ENCODE measurements around the gene ENPP6.
A peak's percentile ranks its signal among the peaks of the same experiment; 100 is the strongest.

The ENPP6 gene

DNA sequence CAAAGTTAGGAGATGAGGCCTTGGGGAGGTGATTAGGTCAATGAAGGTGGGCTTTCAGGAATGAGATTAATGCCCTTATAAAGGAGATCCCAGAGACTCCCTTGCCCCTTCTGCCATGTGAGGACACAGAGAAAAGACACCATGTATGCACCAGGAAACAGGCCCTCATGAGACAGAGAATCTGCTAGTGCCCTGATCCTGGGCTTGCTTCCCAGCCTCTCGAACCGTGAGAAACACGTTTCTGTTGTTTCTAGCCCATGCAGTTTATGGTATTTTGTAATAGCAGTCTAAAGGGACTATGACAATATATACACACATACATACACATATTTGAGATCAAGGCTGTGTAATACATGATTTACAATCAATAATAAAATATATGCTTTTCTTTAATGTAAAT lies 41.4 kb upstream of the ENPP6 start:
- H3K4me3 ChIP-seq = no peak overlapping the region
- TF ChIP-seq EZH2 (IDR thresholded peaks at IDR 0.05) (no peak), FOXP2 (optimal IDR thresholded peaks at IDR 0.05; ENCODE audit: control extremely low read depth, extremely low read length, insufficient read depth) (no peak), POLR2AphosphoS5 (IDR thresholded peaks at IDR 0.05; ENCODE audit: borderline replicate concordance, low read depth, low read length) (no peak)
- no peaks in the 10 kb centered on the region for H3K36me3 ChIP-seq (ENCODE audit: insufficient read depth, low read length)
- DNase-seq (ENCODE audit: low read depth, low spot score) = no peak
- H3K9me3 ChIP-seq (ENCODE audit: low read depth, low read length) = no peaks in the 10 kb centered on the region
- H3K27ac ChIP-seq = no peak overlapping the region
- no peak overlapping the region for H3K9ac ChIP-seq (ENCODE audit: insufficient read length)

- no peaks in the 10 kb centered on the region for H3K36me3 ChIP-seq (ENCODE audit: insufficient read depth, low read length)
- H3K9ac ChIP-seq (ENCODE audit: insufficient read length) = no peak overlapping the region
- H3K4me3 ChIP-seq = no peak overlapping the region
- TF ChIP-seq FOXP2 (optimal IDR thresholded peaks at IDR 0.05; ENCODE audit: control extremely low read depth, extremely low read length, insufficient read depth) = no peak
- no peak for TF ChIP-seq EZH2 (IDR thresholded peaks at IDR 0.05)
- no peak for TF ChIP-seq POLR2AphosphoS5 (IDR thresholded peaks at IDR 0.05; ENCODE audit: borderline replicate concordance, low read depth, low read length)
- DNase-seq (ENCODE audit: low read depth, low spot score) = no peak
- no peak overlapping the region for H3K27ac ChIP-seq
- no peaks in the 10 kb centered on the region for H3K9me3 ChIP-seq (ENCODE audit: low read depth, low read length)
These were observed 38.4 kb upstream of the ENPP6 start for GRCh38 chr4:184255871-184256642.

DNA sequence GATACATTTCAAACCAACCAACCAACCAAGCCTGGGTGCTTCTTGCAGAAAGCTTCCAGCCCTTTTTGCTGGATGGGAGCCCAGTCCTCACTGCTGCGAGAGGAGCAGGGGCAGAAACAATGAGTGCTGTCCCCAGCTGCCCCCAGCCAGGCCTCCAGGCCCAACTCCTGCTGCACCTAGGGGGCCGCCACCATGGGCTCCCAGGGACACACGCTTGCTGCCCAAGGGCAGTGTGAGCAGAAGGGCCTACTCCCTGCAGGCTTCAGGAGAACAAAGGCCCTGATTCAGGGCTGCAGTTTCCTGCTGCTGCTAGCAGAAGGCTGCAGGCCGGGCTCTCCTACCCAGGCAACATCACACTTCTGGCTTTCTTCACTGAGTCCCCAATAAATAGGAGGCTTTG lies 37.7 kb upstream of the ENPP6 start:
- no peak for TF ChIP-seq POLR2AphosphoS5 (IDR thresholded peaks at IDR 0.05; ENCODE audit: borderline replicate concordance, low read depth, low read length)
- TF ChIP-seq FOXP2 (optimal IDR thresholded peaks at IDR 0.05; ENCODE audit: control extremely low read depth, extremely low read length, insufficient read depth) = no peak
- no peak for TF ChIP-seq EZH2 (IDR thresholded peaks at IDR 0.05)
- no peak overlapping the region for H3K27ac ChIP-seq
- H3K36me3 ChIP-seq (ENCODE audit: insufficient read depth, low read length) = no peaks in the 10 kb centered on the region
- no peak overlapping the region for H3K4me3 ChIP-seq
- no peak for DNase-seq (ENCODE audit: low read depth, low spot score)
- no peaks in the 10 kb centered on the region for H3K9me3 ChIP-seq (ENCODE audit: low read depth, low read length)
- H3K9ac ChIP-seq (ENCODE audit: insufficient read length) = no peak overlapping the region

- H3K27ac ChIP-seq = no peak overlapping the region
- no peak for TF ChIP-seq FOXP2 (optimal IDR thresholded peaks at IDR 0.05; ENCODE audit: control extremely low read depth, extremely low read length, insufficient read depth)
- TF ChIP-seq EZH2 (IDR thresholded peaks at IDR 0.05) = no peak
- no peak for TF ChIP-seq POLR2AphosphoS5 (IDR thresholded peaks at IDR 0.05; ENCODE audit: borderline replicate concordance, low read depth, low read length)
- no peak overlapping the region for H3K4me3 ChIP-seq
- H3K36me3 ChIP-seq (ENCODE audit: insufficient read depth, low read length) = no peaks in the 10 kb centered on the region
- H3K9ac ChIP-seq (ENCODE audit: insufficient read length) = no peak overlapping the region
- DNase-seq (ENCODE audit: low read depth, low spot score) = no peak
- H3K9me3 ChIP-seq (ENCODE audit: low read depth, low read length) = no peaks in the 10 kb centered on the region
These were observed 35.4 kb upstream of the ENPP6 start for GRCh38 chr4:184253072-184253420.

DNA sequence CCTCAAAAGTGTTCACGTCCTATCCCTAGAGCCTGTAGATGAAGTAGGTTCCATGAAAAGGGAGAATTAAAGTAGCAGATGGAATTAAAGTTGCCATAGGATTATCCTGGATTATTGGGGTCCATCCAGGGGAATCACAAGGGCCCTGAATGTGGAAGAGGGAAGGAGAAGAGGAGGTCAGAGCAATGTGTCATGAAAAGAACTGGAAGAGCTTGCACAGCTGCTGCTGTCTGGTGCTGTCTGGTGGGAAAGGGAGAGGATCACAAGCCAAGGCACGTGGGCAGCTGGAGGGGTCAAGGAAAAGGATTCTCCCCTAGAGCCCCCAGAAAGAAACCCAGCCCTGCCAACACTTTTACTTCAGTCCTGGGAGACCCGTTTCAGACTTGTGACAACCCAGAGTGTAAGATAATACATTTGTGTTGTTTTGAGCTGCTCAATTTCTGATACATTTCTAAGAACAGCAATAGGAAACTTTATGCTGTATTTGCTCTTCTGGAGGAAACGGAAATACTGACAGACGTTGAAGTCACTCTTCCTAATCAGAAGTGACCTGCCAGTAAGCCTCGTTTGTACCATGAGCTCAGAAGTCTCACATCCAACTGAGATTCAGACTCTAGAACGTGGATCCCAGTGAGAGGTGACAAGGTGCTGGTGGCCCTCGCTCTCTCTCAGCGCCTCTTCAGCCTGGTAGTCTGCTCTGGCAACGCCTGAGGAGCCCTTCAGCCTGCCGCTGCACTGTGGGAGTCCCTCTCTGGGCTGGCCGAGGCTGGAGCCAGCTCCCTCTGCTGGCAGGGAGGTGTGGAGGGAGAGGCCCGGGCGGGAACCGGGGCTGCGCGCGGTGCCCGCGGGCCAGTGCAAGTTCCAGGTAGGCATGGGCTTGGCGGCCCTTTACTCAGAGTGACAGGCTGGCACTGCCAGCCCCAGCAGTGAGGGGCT lies 34.7 kb upstream of the ENPP6 start:
- TF ChIP-seq FOXP2 (optimal IDR thresholded peaks at IDR 0.05; ENCODE audit: control extremely low read depth, extremely low read length, insufficient read depth) = no peak
- DNase-seq (ENCODE audit: low read depth, low spot score) = no peak

GRCh38 chr4:184251670-184251980 lies 34.0 kb upstream of the ENPP6 start:
- Histone ChIP-seq H3K27ac (no peak overlapping the region), H3K9ac (ENCODE audit: insufficient read length) (no peak overlapping the region), H3K9me3 (ENCODE audit: low read depth, low read length) (no peaks in the 10 kb centered on the region), H3K36me3 (ENCODE audit: insufficient read depth, low read length) (no peaks in the 10 kb centered on the region), H3K4me3 (no peak overlapping the region)
- DNase-seq (ENCODE audit: low read depth, low spot score) = no peak
- TF ChIP-seq EZH2 (IDR thresholded peaks at IDR 0.05) (no peak), FOXP2 (optimal IDR thresholded peaks at IDR 0.05; ENCODE audit: control extremely low read depth, extremely low read length, insufficient read depth) (no peak), POLR2AphosphoS5 (IDR thresholded peaks at IDR 0.05; ENCODE audit: borderline replicate concordance, low read depth, low read length) (no peak)

More for the DNA sequence above, 34.7 kb upstream of the ENPP6 start:
- Histone ChIP-seq H3K36me3 (ENCODE audit: insufficient read depth, low read length) (no peaks in the 10 kb centered on the region), H3K27ac (no peak overlapping the region), H3K9me3 (ENCODE audit: low read depth, low read length) (no peaks in the 10 kb centered on the region), H3K9ac (ENCODE audit: insufficient read length) (no peak overlapping the region), H3K4me3 (no peak overlapping the region)

- DNase-seq (ENCODE audit: low read depth, low spot score) = peak; percentile 42
- Histone ChIP-seq H3K9me3 (ENCODE audit: low read depth, low read length) (no peaks in the 10 kb centered on the region), H3K9ac (ENCODE audit: insufficient read length) (no peak overlapping the region), H3K36me3 (ENCODE audit: insufficient read depth, low read length) (no peaks in the 10 kb centered on the region), H3K4me3 (no peak overlapping the region), H3K27ac (no peak overlapping the region)
- no peak for TF ChIP-seq FOXP2 (optimal IDR thresholded peaks at IDR 0.05; ENCODE audit: control extremely low read depth, extremely low read length, insufficient read depth)
- TF ChIP-seq EZH2 (IDR thresholded peaks at IDR 0.05) = no peak
- TF ChIP-seq POLR2AphosphoS5 (IDR thresholded peaks at IDR 0.05; ENCODE audit: borderline replicate concordance, low read depth, low read length) = no peak
These were observed 33.4 kb upstream of the ENPP6 start for GRCh38 chr4:184250795-184251669.

DNA sequence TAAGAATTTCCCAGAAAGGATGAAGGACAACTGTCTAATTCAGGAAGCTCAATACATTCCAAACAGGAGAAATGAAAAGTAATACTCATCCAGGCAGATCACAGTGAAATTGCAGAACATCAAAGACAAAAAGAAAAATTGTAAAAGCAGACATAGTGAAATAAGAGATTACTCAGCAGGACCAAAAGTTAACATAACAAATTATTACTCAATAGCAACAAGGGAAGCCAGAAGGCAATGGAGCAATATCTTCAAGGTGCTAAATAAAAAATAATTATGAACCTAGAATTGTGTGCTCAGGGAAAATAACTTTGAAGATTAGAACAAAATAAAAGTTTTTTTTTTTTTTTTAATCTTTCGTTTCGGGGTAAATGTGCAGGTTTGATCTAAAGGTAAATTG lies 30.5 kb upstream of the ENPP6 start:
- Histone ChIP-seq H3K27ac (no peak overlapping the region), H3K36me3 (ENCODE audit: insufficient read depth, low read length) (no peaks in the 10 kb centered on the region), H3K9me3 (ENCODE audit: low read depth, low read length) (no peaks in the 10 kb centered on the region), H3K4me3 (no peak overlapping the region), H3K9ac (ENCODE audit: insufficient read length) (no peak overlapping the region)
- TF ChIP-seq FOXP2 (optimal IDR thresholded peaks at IDR 0.05; ENCODE audit: control extremely low read depth, extremely low read length, insufficient read depth) (no peak), EZH2 (IDR thresholded peaks at IDR 0.05) (no peak), POLR2AphosphoS5 (IDR thresholded peaks at IDR 0.05; ENCODE audit: borderline replicate concordance, low read depth, low read length) (no peak)
- no peak for DNase-seq (ENCODE audit: low read depth, low spot score)

All from SK-N-MC (cell line).